Sigmoid colon (tissue), 7 donors: ENCODE measurements around the gene CDKN2A. TPM values are rescaled to one million over a fixed set of nuclear protein-coding genes. Genes with fewer than 3 reads are reported as not detected.

Source experiments
- DNase-seq: peaks from one replicate; pipeline ENCODE4 v3.0.0-alpha.2; 2019
- H3K27ac ChIP-seq, 4 donors: fragments of 200-600 bp; sonication (generic); one replicate each; pipeline ENCODE4 v1.5.1; 2016 to 2019; ENCODE audit warnings: mild to moderate bottlenecking in 1 of 4
- H3K27me3 ChIP-seq, 3 donors: fragments of 200-600 bp; sonication (generic); one replicate each; pipeline ENCODE4 v1.5.1; 2019; ENCODE audit warnings: mild to moderate bottlenecking in 1 of 3
- H3K36me3 ChIP-seq, 4 donors: fragments of 200-600 bp; sonication (generic); one replicate each; pipeline ENCODE4 v1.5.1; 2016 to 2019
- H3K4me1 ChIP-seq, 4 donors: fragments of 200-600 bp; sonication (generic); one replicate each; pipeline ENCODE4 v1.5.1; 2017 to 2019
- H3K4me3 ChIP-seq, 4 donors: fragments of 200-600 bp; sonication (generic); one replicate each; pipeline ENCODE4 v1.5.1; 2017 to 2019; ENCODE audit warnings: mild to moderate bottlenecking in 2 of 4, moderate library complexity in 1 of 4
- H3K9me3 ChIP-seq, 4 donors: fragments of 200-600 bp in 3 of 4; sonication (generic) in 3 of 4; one replicate each; pipeline versions ENCODE4 v1.5.1 to v1.6.1; 2013 to 2019
- CTCF ChIP-seq, 4 experiments: fragments of 450-650 bp in 3 of 4; fragments of 200-600 bp in 1 of 4; IDR thresholded peaks; one replicate each; pipeline ENCODE4 v1.5.1; 2016 to 2019; ENCODE audit warnings: antibody characterized with exemption in 4 of 4, mild to moderate bottlenecking in 3 of 4, moderate library complexity in 2 of 4
- EP300 ChIP-seq, 4 donors: sonication (generic); formaldehyde crosslinking; IDR thresholded peaks; one replicate each; pipeline ENCODE4 v1.6.1; 2017; ENCODE audit warnings: antibody characterized with exemption in 4 of 4
- POLR2A ChIP-seq, 2 donors: fragments of 450-650 bp; IDR thresholded peaks; one replicate each; pipeline ENCODE4 v1.6.1; 2016; ENCODE audit warnings: antibody characterized with exemption in 2 of 2, mild to moderate bottlenecking in 2 of 2, moderate library complexity in 2 of 2
- POLR2AphosphoS5 ChIP-seq, 4 donors: sonication (generic); formaldehyde crosslinking; IDR thresholded peaks; one replicate each; pipeline ENCODE4 v1.6.1; 2017; ENCODE audit warnings: antibody characterized with exemption in 4 of 4
- WGBS, 2 donors: extraction: QIAGEN DNeasy Blood & Tissue Kit; methylation state at CpG; one replicate each; pipeline ENCODE4 v1.1.7; 2013; 5-methylcytosine and 5-hydroxymethylcytosine counted together
- intact Hi-C: fragments of 100-400 bp; cut with DNase I; formaldehyde crosslinking; loops from one replicate; pipeline ENCODE4 v1.15.1; 2023
- polyA plus RNA-seq, 3 donors: library from polyadenylated mRNA; stranded (reverse); fragments of 200-250 nt; gene quantifications; one replicate each; pipeline ENCODE4 v1.2.3, GENCODE V29; 2013
- total RNA-seq, 4 donors: library from RNA; depleted of rRNA; stranded (reverse); fragments of >200 nt; gene quantifications; one replicate each; pipeline ENCODE4 v1.1.0, GENCODE V29; 2016
- donor health status: healthy with polysubstance abuse.
- donor health status: Bipolar disorder and iron deficiency.
- donor health status: healthy.

Gene CDKN2A
- total and polyA plus RNA-seq, 7 donors, result 1.4 to 6.1 (median 2.5) TPM

DNA sequence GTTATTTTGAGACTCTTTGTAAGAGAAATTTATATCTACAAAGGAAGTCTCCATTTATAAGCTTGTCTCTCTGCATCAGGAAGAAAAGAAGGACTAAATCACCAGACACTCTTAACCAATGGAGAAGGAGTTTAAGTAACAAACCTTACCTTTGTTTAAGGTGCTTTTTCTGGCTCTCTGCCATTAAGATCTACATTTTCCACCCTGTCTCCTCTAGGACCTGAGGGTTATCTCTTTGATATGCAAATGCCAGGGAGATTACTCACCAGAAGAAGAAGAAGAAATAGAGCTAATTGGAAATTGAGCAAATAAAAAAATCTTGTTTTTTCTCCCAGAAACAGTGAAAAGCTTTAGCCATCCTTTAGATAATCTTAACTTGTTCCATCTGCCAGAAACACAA is 60.9 kb downstream of the CDKN2A start:
- no peaks in the 10 kb centered on the region for H3K4me1 ChIP-seq
- H3K27ac ChIP-seq, result no peak overlapping the region
- intact Hi-C loops, result no loop called here
- H3K9me3 ChIP-seq, result no peaks in the 10 kb centered on the region
- no peaks in the 10 kb centered on the region for H3K27me3 ChIP-seq
- DNase-seq, result no peak
- H3K4me3 ChIP-seq, result no peak overlapping the region
- H3K36me3 ChIP-seq, result peaks cover 0 to 10% (median 2%) of the 10 kb centered on the region in 4 donors
- no peak for TF ChIP-seq CTCF (IDR thresholded peaks at IDR 0.05)
- no peak for TF ChIP-seq EP300 (IDR thresholded peaks at IDR 0.05)
- TF ChIP-seq POLR2A (IDR thresholded peaks at IDR 0.05), result no peak
- no peak for TF ChIP-seq POLR2AphosphoS5 (IDR thresholded peaks at IDR 0.05)

- intact Hi-C loops, result no loop called here
- Histone ChIP-seq H3K4me1 (no peaks in the 10 kb centered on the region), H3K9me3 (no peaks in the 10 kb centered on the region), H3K36me3 (peaks cover 0 to 10% (median 2%) of the 10 kb centered on the region in 4 donors), H3K27ac (no peak overlapping the region), H3K27me3 (no peaks in the 10 kb centered on the region), H3K4me3 (no peak overlapping the region)
- TF ChIP-seq POLR2A (IDR thresholded peaks at IDR 0.05) (no peak), CTCF (IDR thresholded peaks at IDR 0.05) (no peak), POLR2AphosphoS5 (IDR thresholded peaks at IDR 0.05) (no peak), EP300 (IDR thresholded peaks at IDR 0.05) (no peak)
- DNase-seq, result no peak
- WGBS, 2 donors, result 82 to 83% methylated on average over 1 of the region's 1 CpG
Observed at GRCh38 chr9:21931428-21931827, 62.8 kb downstream of the CDKN2A start.

DNA sequence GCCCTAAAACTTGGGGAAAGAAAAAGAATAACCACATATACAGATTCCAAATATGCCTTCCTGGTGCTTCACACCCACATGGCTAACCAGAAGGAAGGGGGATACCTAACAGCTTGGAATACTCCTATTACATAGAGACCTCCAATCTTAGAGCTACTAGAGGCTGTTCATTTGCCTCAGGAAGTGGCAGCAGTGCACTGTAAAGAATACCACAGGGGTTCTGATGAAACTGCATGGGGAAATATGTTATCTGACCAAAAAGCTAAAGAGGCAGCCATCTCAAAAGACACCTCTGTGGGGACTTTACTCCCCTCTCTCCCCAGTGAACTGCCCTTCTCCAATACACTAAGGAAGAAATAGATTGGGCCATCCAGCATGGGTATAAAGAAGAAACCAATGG is 66.4 kb downstream of the CDKN2A start:
- Histone ChIP-seq H3K27ac (no peak overlapping the region), H3K4me3 (no peak overlapping the region), H3K27me3 (no peaks in the 10 kb centered on the region), H3K9me3 (no peaks in the 10 kb centered on the region), H3K36me3 (peaks cover 0 to 10% (median 2%) of the 10 kb centered on the region in 4 donors), H3K4me1 (no peaks in the 10 kb centered on the region)
- intact Hi-C loops, result no loop called here
- TF ChIP-seq EP300 (IDR thresholded peaks at IDR 0.05), result no peak
- no peak for DNase-seq

GRCh38 chr9:21923694-21924093 is 70.5 kb downstream of the CDKN2A start:
- Histone ChIP-seq H3K27me3 (no peaks in the 10 kb centered on the region), H3K4me1 (no peaks in the 10 kb centered on the region), H3K27ac (no peak overlapping the region), H3K36me3 (no peaks in the 10 kb centered on the region), H3K9me3 (no peaks in the 10 kb centered on the region), H3K4me3 (no peak overlapping the region)
- TF ChIP-seq CTCF (IDR thresholded peaks at IDR 0.05) (no peak), POLR2AphosphoS5 (IDR thresholded peaks at IDR 0.05) (no peak), POLR2A (IDR thresholded peaks at IDR 0.05) (no peak), EP300 (IDR thresholded peaks at IDR 0.05) (no peak)
- intact Hi-C loops, result no loop called here
- WGBS, 2 donors, result 94 to 97% methylated on average over 1 of the region's 1 CpG
- no peak for DNase-seq

- H3K27me3 ChIP-seq, result no peaks in the 10 kb centered on the region
- H3K36me3 ChIP-seq, result no peaks in the 10 kb centered on the region
- no peak overlapping the region for H3K4me3 ChIP-seq
- WGBS, 2 donors, result 2 to 3% methylated on average over 4 of the region's 4 CpGs
- no peak overlapping the region for H3K27ac ChIP-seq
- no peaks in the 10 kb centered on the region for H3K9me3 ChIP-seq
- DNase-seq, result no peak
- no peaks in the 10 kb centered on the region for H3K4me1 ChIP-seq
- TF ChIP-seq POLR2AphosphoS5 (IDR thresholded peaks at IDR 0.05) (no peak), CTCF (IDR thresholded peaks at IDR 0.05) (no peak), POLR2A (IDR thresholded peaks at IDR 0.05) (no peak), EP300 (IDR thresholded peaks at IDR 0.05) (no peak)
- intact Hi-C loops, result no loop called here
Observed at GRCh38 chr9:21919377-21920362, 74.5 kb downstream of the CDKN2A start.

Other genes with a start within 250 kb of the CDKN2A start
- 10 to 100 TPM; 19.9 to 28.5 (median 23.7) TPM for gene MTAP, start 191.8 kb downstream of the CDKN2A start, total RNA-seq
- gene MTAP, start 191.8 kb downstream of the CDKN2A start, polyA plus RNA-seq, result 10 to 100 TPM in 1 of 3 donors, 1 to 10 TPM in 2; 7.6 to 13.5 (median 7.8) TPM
- 1 to 10 TPM in 2 of 4 donors, under 1 TPM in 2; 0.49 to 2.0 (median 1.0) TPM for gene CDKN2B-AS1, start 399 bp upstream of the CDKN2A start, total RNA-seq
- gene CDKN2B-AS1, start 399 bp upstream of the CDKN2A start, polyA plus RNA-seq, result 100 to 1,000 TPM in 2 of 3 donors, 10 to 100 TPM in 1; 31.1 to 264 (median 250) TPM
- gene CDKN2B, start 14.9 kb upstream of the CDKN2A start, total RNA-seq, result 1 to 10 TPM; 3.0 to 6.1 (median 4.5) TPM
- 100 to 1,000 TPM in 1 of 3 donors, 10 to 100 TPM in 2; 33.7 to 124 (median 84.1) TPM for gene CDKN2B, start 14.9 kb upstream of the CDKN2A start, polyA plus RNA-seq